ENCODE measurements around the gene PTGES3.

DNA sequence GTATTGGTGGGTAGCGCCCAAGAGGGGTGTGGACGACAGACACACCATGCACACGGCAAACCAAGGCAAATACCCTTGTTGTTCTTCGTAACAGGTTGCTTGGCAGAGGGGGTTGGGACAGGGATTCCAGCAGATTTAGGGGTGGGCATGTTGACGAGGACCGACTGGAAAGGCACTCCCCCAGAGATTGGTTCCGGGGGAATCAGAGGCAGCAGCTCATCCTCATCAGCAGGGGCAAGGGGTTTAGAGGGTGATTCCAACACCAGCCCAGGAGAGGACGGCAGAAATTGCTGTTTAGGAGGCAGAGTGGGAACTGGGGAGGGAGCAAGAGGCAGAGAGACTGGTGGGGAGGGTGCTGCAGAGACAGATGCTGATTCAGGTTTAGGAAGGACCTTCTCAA lies 27.7 kb upstream of the PTGES3 start:
- TF ChIP-seq, protein P1, sequence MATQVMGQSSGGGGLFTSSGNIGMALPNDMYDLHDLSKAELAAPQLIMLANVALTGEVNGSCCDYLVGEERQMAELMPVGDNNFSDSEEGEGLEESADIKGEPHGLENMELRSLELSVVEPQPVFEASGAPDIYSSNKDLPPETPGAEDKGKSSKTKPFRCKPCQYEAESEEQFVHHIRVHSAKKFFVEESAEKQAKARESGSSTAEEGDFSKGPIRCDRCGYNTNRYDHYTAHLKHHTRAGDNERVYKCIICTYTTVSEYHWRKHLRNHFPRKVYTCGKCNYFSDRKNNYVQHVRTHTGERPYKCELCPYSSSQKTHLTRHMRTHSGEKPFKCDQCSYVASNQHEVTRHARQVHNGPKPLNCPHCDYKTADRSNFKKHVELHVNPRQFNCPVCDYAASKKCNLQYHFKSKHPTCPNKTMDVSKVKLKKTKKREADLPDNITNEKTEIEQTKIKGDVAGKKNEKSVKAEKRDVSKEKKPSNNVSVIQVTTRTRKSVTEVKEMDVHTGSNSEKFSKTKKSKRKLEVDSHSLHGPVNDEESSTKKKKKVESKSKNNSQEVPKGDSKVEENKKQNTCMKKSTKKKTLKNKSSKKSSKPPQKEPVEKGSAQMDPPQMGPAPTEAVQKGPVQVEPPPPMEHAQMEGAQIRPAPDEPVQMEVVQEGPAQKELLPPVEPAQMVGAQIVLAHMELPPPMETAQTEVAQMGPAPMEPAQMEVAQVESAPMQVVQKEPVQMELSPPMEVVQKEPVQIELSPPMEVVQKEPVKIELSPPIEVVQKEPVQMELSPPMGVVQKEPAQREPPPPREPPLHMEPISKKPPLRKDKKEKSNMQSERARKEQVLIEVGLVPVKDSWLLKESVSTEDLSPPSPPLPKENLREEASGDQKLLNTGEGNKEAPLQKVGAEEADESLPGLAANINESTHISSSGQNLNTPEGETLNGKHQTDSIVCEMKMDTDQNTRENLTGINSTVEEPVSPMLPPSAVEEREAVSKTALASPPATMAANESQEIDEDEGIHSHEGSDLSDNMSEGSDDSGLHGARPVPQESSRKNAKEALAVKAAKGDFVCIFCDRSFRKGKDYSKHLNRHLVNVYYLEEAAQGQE (IDR thresholded peaks at IDR 0.05; ENCODE audit: low read depth) = no peak
- no peak for TF ChIP-seq YY1 (IDR thresholded peaks at IDR 0.05; ENCODE audit: low read depth)
- TF ChIP-seq TAF1 (IDR thresholded peaks at IDR 0.05; ENCODE audit: low read depth) = no peak

All from Ishikawa (cell line).